A549 (cell line): ENCODE data around the gene UBB.
A peak's percentile ranks its signal among the peaks of the same experiment; 100 is the strongest.

Experiments used
- BHLHE40 ChIP-seq: IDR thresholded peaks from 2 replicates; pipeline ENCODE4 v1.6.1; 2012; ENCODE audit warnings: low read depth, low read length, inconsistent platforms
- CTCF ChIP-seq: fragments of >200 bp; sonication (Bioruptor Twin); formaldehyde crosslinking; IDR thresholded peaks from 3 replicates; pipeline ENCODE4 v1.5.1; 2016
- EP300 ChIP-seq, 2 experiments: fragments of >200 bp; sonication (Bioruptor Twin); formaldehyde crosslinking; IDR thresholded peaks; 2 replicates in 1 of 2; 3 replicates in 1 of 2; pipeline ENCODE4 v1.6.1; 2016 to 2017
- JUN ChIP-seq, 2 experiments: fragments of >200 bp; sonication (Bioruptor Twin); formaldehyde crosslinking; IDR thresholded peaks; 2 replicates in 1 of 2; 3 replicates in 1 of 2; pipeline ENCODE4 v1.6.1; 2016 to 2017
- JUNB ChIP-seq: fragments of >200 bp; sonication (Bioruptor Twin); formaldehyde crosslinking; IDR thresholded peaks from 2 replicates; pipeline ENCODE4 v1.6.1; 2016
- POLR2A ChIP-seq: IDR thresholded peaks from 2 replicates; pipeline ENCODE4 v1.6.1; 2012; ENCODE audit warnings: mild to moderate bottlenecking, low read length
- RAD21 ChIP-seq, 2 experiments: fragments of >200 bp in 1 of 2; sonication (Bioruptor Twin) in 1 of 2; formaldehyde crosslinking in 1 of 2; IDR thresholded peaks in 1 of 2; conservative IDR thresholded peaks in 1 of 2; 2 replicates in 1 of 2; 3 replicates in 1 of 2; pipeline ENCODE4 v1.6.1; 2012 to 2018; ENCODE audit warnings: inconsistent platforms in 1 of 2
- RCOR1 ChIP-seq: fragments of 150-350 bp; IDR thresholded peaks from 2 replicates; pipeline ENCODE4 v1.6.1; 2014; ENCODE audit warnings: antibody characterized with exemption, low read length, low read depth
- SREBF2 ChIP-seq: fragments of 450-650 bp; IDR thresholded peaks from 2 replicates; pipeline ENCODE4 v1.6.1; 2014; ENCODE audit warnings: mild to moderate bottlenecking, moderate library complexity
- USF2 ChIP-seq: fragments of 450-650 bp; IDR thresholded peaks from 2 replicates; pipeline ENCODE4 v1.6.1; 2014; ENCODE audit warnings: antibody characterized with exemption
- ZFP36 ChIP-seq: fragments of 450-650 bp; IDR thresholded peaks from 2 replicates; pipeline ENCODE4 v1.6.1; 2014; ENCODE audit warnings: borderline replicate concordance; ENCODE audit not compliant: partially characterized antibody
- ZNF302 ChIP-seq: fragments of 250-450 bp; sonication (Bioruptor Pico); IDR thresholded peaks from 2 replicates; pipeline ENCODE4 v1.9.0; 2021; ENCODE audit warnings: inconsistent platforms, mild to moderate bottlenecking, moderate library complexity
- TF ChIP-seq, protein P1 (sequence below): fragments of 200-600 bp; sonication (generic); IDR thresholded peaks from 2 replicates; pipeline ENCODE4 v1.6.1; 2016; ENCODE audit warnings: antibody characterized with exemption, mild to moderate bottlenecking, moderate library complexity
- TF ChIP-seq, protein P2 (sequence below): IDR thresholded peaks from 2 replicates; pipeline ENCODE4 v1.6.1; 2012

- TF ChIP-seq, protein P1, sequence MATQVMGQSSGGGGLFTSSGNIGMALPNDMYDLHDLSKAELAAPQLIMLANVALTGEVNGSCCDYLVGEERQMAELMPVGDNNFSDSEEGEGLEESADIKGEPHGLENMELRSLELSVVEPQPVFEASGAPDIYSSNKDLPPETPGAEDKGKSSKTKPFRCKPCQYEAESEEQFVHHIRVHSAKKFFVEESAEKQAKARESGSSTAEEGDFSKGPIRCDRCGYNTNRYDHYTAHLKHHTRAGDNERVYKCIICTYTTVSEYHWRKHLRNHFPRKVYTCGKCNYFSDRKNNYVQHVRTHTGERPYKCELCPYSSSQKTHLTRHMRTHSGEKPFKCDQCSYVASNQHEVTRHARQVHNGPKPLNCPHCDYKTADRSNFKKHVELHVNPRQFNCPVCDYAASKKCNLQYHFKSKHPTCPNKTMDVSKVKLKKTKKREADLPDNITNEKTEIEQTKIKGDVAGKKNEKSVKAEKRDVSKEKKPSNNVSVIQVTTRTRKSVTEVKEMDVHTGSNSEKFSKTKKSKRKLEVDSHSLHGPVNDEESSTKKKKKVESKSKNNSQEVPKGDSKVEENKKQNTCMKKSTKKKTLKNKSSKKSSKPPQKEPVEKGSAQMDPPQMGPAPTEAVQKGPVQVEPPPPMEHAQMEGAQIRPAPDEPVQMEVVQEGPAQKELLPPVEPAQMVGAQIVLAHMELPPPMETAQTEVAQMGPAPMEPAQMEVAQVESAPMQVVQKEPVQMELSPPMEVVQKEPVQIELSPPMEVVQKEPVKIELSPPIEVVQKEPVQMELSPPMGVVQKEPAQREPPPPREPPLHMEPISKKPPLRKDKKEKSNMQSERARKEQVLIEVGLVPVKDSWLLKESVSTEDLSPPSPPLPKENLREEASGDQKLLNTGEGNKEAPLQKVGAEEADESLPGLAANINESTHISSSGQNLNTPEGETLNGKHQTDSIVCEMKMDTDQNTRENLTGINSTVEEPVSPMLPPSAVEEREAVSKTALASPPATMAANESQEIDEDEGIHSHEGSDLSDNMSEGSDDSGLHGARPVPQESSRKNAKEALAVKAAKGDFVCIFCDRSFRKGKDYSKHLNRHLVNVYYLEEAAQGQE = peak; percentile 33; the same call in 1 of the 2 replicates
- TF ChIP-seq USF2 (no peak), RAD21 (conservative IDR thresholded peaks at IDR 0.05 in 1 of 2, IDR thresholded peaks at IDR 0.05 in 1 of 2) (no peak), BHLHE40 (no peak), CTCF (no peak), ZFP36 (no peak), JUNB (no peak), POLR2A (no peak), SREBF2 (no peak), JUN (IDR thresholded peaks at IDR 0.05) (0 out of 5 replicates have a peak, but pooled peaks of 1 of the 2 experiments have one; percentile 2), EP300 (IDR thresholded peaks at IDR 0.05) (no peak), RCOR1 (no peak), ZNF302 (CRISPR knock-in tag) (no peak)
- TF ChIP-seq, protein P2, sequence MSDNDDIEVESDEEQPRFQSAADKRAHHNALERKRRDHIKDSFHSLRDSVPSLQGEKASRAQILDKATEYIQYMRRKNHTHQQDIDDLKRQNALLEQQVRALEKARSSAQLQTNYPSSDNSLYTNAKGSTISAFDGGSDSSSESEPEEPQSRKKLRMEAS = no peak
Measured at GRCh38 chr17:16383216-16383615, 2.3 kb downstream of the UBB start.
